ENCODE results near the gene RCC1. TPM values are rescaled to one million over a fixed set of nuclear protein-coding genes. Genes with fewer than 3 reads are reported as not detected.

The RCC1 gene
- total RNA-seq, 1 donor from 2014 or later, result 31.9 TPM

- no peak for DNase-seq (ENCODE audit: low spot score in 2 of 2, unreplicated experiment in 2 of 2)
- Mint-ChIP-seq H3K36me3 (peaks cover 39% of the 10 kb centered on the region), H3K27ac (peak overlapping the region; percentile 98), H3K4me3 (peak overlapping the region; percentile 95), H3K9me3 (no peaks in the 10 kb centered on the region), H3K4me1 (peaks cover 57% of the 10 kb centered on the region), H3K27me3 (ENCODE audit: low read depth) (no peaks in the 10 kb centered on the region)
- TF ChIP-seq CTCF (IDR thresholded peaks at IDR 0.05; ENCODE audit: unreplicated experiment), result no peak
Observed at GRCh38 chr1:28507646-28508434, 2.0 kb downstream of the RCC1 start.

- Mint-ChIP-seq H3K36me3 (peaks cover 39% of the 10 kb centered on the region), H3K27me3 (ENCODE audit: low read depth) (no peaks in the 10 kb centered on the region), H3K27ac (peak overlapping the region; percentile 98), H3K9me3 (no peaks in the 10 kb centered on the region), H3K4me1 (peaks cover 57% of the 10 kb centered on the region), H3K4me3 (peak overlapping the region; percentile 95)
- no peak for DNase-seq (ENCODE audit: low spot score in 2 of 2, unreplicated experiment in 2 of 2)
- TF ChIP-seq CTCF (IDR thresholded peaks at IDR 0.05; ENCODE audit: unreplicated experiment), result no peak
Observed at GRCh38 chr1:28508435-28508754, 2.6 kb downstream of the RCC1 start.

GRCh38 chr1:28509705-28510272 is 3.9 kb downstream of the RCC1 start:
- Mint-ChIP-seq H3K27me3 (ENCODE audit: low read depth) (no peaks in the 10 kb centered on the region), H3K27ac (peak overlapping the region; percentile 98), H3K4me3 (peak overlapping the region; percentile 11), H3K4me1 (peaks cover 57% of the 10 kb centered on the region), H3K9me3 (no peaks in the 10 kb centered on the region), H3K36me3 (peaks cover 42% of the 10 kb centered on the region)
- no peak for TF ChIP-seq CTCF (IDR thresholded peaks at IDR 0.05; ENCODE audit: unreplicated experiment)
- no peak for DNase-seq (ENCODE audit: low spot score in 2 of 2, unreplicated experiment in 2 of 2)

DNA sequence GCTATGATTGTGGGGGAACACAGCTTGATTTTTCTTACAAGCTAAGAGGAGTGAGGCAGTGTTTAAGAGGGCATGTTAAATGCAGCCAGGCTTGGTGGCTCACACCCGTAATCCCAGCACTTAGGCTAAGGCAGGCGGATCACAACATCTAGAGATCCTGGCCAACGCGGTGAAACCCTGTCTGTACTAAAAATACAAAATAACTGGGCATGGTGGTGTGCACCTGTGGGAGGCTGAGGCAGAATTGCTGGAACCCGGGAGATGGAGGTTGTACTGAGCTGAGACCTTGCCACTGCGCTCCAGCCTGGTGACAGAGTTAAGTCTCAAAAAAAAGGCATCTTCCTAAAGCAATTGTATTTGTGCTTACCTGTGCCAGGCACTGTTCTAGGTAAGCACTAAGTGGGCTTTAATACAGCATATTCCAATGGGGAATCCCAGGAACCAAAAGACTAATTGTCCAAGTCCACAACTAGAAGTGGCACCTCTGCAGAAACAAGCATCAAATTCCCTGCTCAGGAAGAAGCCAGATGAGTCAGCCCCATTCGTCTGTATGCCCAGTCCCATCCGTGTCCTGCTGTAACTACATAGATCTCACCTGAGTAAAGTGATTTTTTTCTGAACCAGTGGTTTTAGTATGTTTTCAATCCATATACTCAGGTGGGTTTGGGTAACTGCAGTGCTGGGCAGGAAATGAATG is 4.6 kb downstream of the RCC1 start:
- no peaks in the 10 kb centered on the region for H3K27me3 Mint-ChIP-seq (ENCODE audit: low read depth)

DNA sequence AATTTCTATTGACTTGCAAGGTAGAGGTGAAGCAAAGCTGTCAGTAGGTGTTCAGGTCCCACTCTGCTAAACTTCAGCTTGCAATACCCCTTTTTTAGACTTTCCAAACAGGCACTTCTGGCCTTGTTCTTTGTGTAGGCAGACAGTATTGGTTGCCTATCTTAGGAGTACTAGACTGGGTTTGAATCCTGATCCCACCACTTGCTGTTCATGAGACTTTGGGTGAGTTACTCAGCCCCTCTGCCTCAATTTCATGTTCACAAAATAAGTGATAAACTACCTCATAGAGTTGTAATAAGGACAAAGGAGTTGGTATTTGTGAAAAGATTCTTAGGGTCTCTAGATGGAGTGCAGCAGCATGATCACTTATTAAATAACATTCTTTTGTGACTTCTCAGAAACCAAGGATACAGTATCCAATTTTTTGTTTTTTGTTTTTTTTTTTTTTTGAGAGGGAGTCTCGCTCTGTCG is 5.2 kb downstream of the RCC1 start:
- Mint-ChIP-seq H3K27ac (peak overlapping the region; percentile 98), H3K9me3 (no peaks in the 10 kb centered on the region), H3K27me3 (ENCODE audit: low read depth) (no peaks in the 10 kb centered on the region), H3K4me1 (peaks cover 50% of the 10 kb centered on the region), H3K4me3 (no peak overlapping the region), H3K36me3 (peaks cover 43% of the 10 kb centered on the region)
- TF ChIP-seq CTCF (IDR thresholded peaks at IDR 0.05; ENCODE audit: unreplicated experiment), result no peak
- no peak for DNase-seq (ENCODE audit: low spot score in 2 of 2, unreplicated experiment in 2 of 2)

More for the DNA sequence above, 4.6 kb downstream of the RCC1 start:
- DNase-seq (ENCODE audit: low spot score in 2 of 2, unreplicated experiment in 2 of 2), result no peak
- Mint-ChIP-seq H3K4me3 (peak overlapping the region; percentile 11), H3K27ac (peak overlapping the region; percentile 98), H3K9me3 (no peaks in the 10 kb centered on the region), H3K36me3 (peaks cover 43% of the 10 kb centered on the region), H3K4me1 (peaks cover 54% of the 10 kb centered on the region)
- TF ChIP-seq CTCF (IDR thresholded peaks at IDR 0.05; ENCODE audit: unreplicated experiment), result no peak

Data from mesothelial cell of epicardium (in vitro differentiated cells).